ENCODE data around the gene TRIM17. TPM values are rescaled to one million over a fixed set of nuclear protein-coding genes. Genes with fewer than 3 reads are reported as not detected.
A peak's percentile ranks its signal among the peaks of the same experiment; 100 is the strongest.

The TRIM17 gene
- total RNA-seq, 1 donor from 2014 or later = 2.6 TPM

DNA sequence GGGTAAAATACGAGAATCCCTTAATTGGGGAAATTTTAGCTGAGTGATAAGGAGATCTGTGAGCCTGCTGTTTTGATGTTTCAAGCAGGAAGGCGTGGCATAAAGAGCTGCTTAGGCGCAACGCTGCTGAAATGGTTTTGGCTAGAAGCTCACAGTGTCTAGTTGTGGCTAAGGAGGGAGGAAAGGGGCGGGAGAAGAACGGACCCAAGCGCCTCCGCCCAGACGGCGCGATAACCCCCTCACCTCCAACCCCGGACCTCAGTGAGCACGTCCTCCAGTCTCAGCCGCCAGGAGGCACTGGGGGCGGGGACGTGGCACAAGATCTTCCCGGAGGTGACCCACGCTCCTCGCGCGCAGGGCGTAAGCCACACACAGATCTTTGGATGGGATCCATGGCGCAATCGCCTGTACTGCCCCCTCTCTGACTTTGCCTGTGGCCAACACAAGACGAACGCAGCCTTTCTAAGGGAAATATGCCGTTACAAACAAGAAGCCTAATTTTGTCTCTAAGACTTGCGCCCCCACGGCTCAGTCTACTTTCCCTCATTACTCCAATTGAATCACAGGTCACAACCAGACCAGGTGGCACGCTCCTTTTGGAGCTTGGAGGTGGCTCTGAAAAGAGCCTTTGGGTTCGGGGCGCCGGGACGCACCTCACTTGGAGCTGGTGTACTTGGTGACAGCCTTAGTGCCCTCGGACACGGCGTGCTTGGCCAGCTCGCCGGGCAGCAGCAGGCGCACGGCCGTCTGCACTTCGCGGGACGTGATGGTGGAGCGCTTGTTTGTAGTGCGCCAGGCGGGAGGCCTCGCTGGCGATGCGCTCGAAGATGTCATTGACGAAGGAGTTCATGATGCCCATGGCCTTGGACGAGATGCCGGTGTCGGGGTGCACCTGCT is 47.1 kb upstream of the TRIM17 start:
- H3K9me3 ChIP-seq = no peaks in the 10 kb centered on the region
- no peak for DNase-seq
- intact Hi-C loops (cut with DNase I) = no loop called here
- peak overlapping the region; percentile 25 for H3K4me3 ChIP-seq
- no peaks in the 10 kb centered on the region for H3K36me3 ChIP-seq
- ATAC-seq = peak; percentile 52 to 68
- TF ChIP-seq, protein P1, sequence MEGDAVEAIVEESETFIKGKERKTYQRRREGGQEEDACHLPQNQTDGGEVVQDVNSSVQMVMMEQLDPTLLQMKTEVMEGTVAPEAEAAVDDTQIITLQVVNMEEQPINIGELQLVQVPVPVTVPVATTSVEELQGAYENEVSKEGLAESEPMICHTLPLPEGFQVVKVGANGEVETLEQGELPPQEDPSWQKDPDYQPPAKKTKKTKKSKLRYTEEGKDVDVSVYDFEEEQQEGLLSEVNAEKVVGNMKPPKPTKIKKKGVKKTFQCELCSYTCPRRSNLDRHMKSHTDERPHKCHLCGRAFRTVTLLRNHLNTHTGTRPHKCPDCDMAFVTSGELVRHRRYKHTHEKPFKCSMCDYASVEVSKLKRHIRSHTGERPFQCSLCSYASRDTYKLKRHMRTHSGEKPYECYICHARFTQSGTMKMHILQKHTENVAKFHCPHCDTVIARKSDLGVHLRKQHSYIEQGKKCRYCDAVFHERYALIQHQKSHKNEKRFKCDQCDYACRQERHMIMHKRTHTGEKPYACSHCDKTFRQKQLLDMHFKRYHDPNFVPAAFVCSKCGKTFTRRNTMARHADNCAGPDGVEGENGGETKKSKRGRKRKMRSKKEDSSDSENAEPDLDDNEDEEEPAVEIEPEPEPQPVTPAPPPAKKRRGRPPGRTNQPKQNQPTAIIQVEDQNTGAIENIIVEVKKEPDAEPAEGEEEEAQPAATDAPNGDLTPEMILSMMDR (IDR thresholded peaks at IDR 0.05) = no peak
- H3K27me3 ChIP-seq (ENCODE audit: low read depth) = peaks cover 83% of the 10 kb centered on the region
- H3K27ac ChIP-seq = no peak overlapping the region
- H3K4me1 ChIP-seq = peaks cover 16% of the 10 kb centered on the region

DNA sequence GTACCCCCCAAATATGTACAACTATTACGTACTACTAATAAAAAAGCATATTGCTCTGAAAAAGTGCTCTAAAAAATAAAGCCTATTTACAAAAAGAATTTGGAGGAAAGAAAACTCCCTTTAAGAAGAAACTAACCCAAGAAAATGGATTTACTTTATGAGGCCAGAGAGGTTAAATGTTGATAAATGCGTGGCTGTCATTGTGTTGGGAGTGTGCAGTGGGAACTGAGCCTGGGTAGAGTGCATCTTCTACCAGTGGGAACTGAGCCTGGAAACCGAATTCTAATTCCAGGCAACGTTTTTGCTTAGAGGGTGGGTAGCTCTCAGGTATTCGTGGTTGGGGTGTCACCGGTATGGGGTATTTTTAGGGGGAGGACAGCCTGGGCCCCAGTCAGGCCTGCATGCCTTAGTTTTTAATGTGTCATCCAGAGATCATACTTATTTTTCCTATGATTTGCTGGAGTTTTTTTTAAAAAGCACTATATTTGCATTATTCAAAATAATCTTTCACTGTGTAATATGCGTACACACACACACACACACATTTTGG is 46.4 kb upstream of the TRIM17 start:
- DNase-seq = no peak
- Histone ChIP-seq H3K27me3 (ENCODE audit: low read depth) (peaks cover 85% of the 10 kb centered on the region), H3K4me3 (peak overlapping the region; percentile 25), H3K36me3 (no peaks in the 10 kb centered on the region), H3K9me3 (no peaks in the 10 kb centered on the region), H3K27ac (no peak overlapping the region), H3K4me1 (peaks cover 22% of the 10 kb centered on the region)
- no peak for ATAC-seq
- TF ChIP-seq, protein P1 (IDR thresholded peaks at IDR 0.05) = no peak
- intact Hi-C loops (cut with DNase I) = no loop called here

DNA sequence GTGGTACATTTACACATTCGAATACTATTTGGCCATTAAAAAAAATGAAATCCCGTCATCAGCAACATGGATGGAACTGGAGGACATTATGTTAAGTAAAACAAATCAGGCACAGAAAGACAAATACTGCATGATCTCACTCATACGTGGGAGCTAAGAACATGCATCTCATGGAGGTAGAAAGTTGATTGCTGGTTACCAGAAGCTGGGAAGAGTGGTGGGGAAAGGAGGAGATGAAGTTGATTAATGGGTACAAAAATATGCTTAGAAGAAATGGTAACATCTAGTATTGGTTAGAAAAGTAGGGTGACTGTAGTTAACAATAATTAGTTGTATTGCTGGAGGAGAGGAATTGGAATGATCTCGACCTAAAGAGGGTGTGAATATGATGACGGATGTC is 45.9 kb upstream of the TRIM17 start:
- TF ChIP-seq, protein P1 (IDR thresholded peaks at IDR 0.05) = no peak
- Histone ChIP-seq H3K9me3 (no peaks in the 10 kb centered on the region), H3K4me3 (no peak overlapping the region), H3K36me3 (no peaks in the 10 kb centered on the region), H3K4me1 (peaks cover 25% of the 10 kb centered on the region), H3K27me3 (ENCODE audit: low read depth) (peaks cover 83% of the 10 kb centered on the region), H3K27ac (no peak overlapping the region)
- intact Hi-C loops (cut with DNase I) = no loop called here
- no peak for ATAC-seq
- DNase-seq = no peak

DNA sequence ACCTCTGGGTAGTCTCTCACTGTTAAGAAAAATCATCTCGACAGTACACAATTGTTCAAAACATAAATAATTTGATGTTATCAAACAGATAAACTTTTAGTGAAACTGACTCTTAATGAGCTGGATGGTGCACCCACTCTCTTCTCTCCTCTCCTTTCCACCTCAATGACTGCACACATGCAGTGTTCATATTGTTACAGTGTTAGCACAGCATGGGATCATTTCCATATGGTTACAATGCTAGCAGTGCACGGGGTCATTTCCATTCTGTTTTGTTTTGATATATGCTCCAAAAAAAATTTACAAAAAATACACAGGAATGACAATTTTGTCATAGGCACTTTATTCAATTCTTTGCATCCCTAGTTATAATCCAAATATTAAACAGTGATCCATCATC is 44.2 kb upstream of the TRIM17 start:
- Histone ChIP-seq H3K4me1 (peaks cover 34% of the 10 kb centered on the region), H3K27ac (no peak overlapping the region), H3K36me3 (no peaks in the 10 kb centered on the region), H3K27me3 (ENCODE audit: low read depth) (peaks cover 86% of the 10 kb centered on the region), H3K9me3 (no peaks in the 10 kb centered on the region), H3K4me3 (no peak overlapping the region)
- intact Hi-C loops (cut with DNase I) = no loop called here
- ATAC-seq = no peak
- TF ChIP-seq, protein P1 (IDR thresholded peaks at IDR 0.05) = no peak
- no peak for DNase-seq

DNA sequence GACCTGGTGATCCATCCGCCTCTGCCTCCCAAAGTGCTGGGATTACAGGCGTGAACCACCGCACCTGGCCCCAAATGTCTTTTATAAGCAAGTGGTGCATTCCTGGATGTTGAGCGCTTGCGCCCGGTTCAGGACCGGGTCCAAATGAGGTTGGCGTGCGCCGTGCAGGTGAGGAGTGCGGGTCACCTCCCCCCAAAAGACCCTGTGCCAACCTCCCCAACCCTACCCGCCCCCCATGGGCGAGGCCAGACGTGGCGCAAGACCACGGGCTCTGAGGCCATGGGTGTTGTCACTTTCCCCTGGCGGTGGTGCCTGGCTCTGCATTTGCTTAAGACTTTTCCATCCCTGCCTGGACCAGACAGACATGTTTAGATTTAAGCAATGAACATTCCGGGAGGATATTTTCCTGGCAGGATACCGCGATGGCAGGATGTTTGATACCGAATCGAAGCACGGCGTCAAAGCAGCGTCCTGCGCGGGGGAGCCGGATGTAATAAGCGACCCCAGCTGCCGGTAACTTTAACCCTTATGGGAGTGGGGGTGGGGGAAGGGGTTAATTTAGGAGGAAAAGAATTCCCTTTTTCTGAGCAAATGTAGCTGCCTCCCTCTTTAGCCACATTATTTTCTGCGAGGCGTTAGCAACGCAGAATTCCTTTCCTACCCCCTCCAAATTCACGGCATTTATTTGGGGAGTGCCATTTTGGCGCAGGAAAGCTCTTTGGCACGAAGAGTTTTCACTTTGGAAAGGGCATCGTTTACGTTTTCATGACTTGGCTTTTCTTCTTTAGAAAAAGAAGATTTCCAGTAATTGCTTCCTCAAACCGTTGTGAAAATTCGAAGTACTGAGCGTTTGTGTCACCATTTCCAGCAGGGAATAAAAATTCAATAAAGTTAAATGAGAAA is 42.7 kb upstream of the TRIM17 start:
- intact Hi-C loops (cut with DNase I) = no loop called here
- DNase-seq (no peak), ATAC-seq (peak; percentile 38 to 60)
- TF ChIP-seq, protein P1 (IDR thresholded peaks at IDR 0.05) = peak; percentile 59
- peak overlapping the region; percentile 82 for H3K27ac ChIP-seq
- peaks cover 80% of the 10 kb centered on the region for H3K27me3 ChIP-seq (ENCODE audit: low read depth)
- no peaks in the 10 kb centered on the region for H3K9me3 ChIP-seq
- peaks cover 34% of the 10 kb centered on the region for H3K4me1 ChIP-seq
- no peaks in the 10 kb centered on the region for H3K36me3 ChIP-seq
- H3K4me3 ChIP-seq = peak overlapping the region; percentile 56
